HL-60 (cell line): ENCODE results near the gene PABPC1L.

Experiments
- GABPA ChIP-seq: IDR thresholded peaks from 2 replicates; pipeline ENCODE4 v1.6.1; 2012; ENCODE audit warnings: low read depth
- POLR2AphosphoS5 ChIP-seq: IDR thresholded peaks from 2 replicates; pipeline ENCODE4 v1.6.1; 2012; ENCODE audit warnings: low read depth
- TF ChIP-seq, protein P1 (sequence below): IDR thresholded peaks from one replicate; pipeline ENCODE4 v1.5.1; 2011; ENCODE audit warnings: low read length, control low read depth, inconsistent platforms; ENCODE audit not compliant: insufficient read depth

DNA sequence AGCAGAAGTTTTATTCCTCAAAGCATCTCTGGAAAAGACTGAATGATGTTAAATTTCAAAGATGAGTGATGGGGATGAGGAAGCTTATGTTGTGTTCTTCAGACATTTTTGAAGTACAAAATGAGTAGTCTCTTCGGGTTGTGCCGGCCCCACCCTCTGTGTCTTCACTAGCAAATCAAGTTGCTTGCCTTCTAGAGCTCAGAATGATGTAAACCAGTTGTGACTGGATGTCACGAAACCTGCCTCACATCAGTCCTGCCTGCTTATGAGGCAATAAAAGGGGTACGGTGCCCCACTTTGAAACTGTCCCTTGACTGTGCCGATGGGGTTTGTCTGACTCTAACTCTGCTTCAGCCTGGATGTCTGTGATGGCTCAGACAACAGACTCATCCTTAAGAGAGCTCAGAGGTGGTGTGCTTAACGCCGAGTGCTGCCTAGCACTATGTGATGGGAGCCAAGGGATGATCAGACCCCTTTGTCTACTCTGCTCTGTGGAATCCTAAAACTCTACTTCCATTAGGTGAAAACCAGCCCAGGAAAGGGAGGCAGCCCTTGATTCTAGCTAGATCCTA, 31.3 kb downstream of the PABPC1L start:
- TF ChIP-seq, protein P1, sequence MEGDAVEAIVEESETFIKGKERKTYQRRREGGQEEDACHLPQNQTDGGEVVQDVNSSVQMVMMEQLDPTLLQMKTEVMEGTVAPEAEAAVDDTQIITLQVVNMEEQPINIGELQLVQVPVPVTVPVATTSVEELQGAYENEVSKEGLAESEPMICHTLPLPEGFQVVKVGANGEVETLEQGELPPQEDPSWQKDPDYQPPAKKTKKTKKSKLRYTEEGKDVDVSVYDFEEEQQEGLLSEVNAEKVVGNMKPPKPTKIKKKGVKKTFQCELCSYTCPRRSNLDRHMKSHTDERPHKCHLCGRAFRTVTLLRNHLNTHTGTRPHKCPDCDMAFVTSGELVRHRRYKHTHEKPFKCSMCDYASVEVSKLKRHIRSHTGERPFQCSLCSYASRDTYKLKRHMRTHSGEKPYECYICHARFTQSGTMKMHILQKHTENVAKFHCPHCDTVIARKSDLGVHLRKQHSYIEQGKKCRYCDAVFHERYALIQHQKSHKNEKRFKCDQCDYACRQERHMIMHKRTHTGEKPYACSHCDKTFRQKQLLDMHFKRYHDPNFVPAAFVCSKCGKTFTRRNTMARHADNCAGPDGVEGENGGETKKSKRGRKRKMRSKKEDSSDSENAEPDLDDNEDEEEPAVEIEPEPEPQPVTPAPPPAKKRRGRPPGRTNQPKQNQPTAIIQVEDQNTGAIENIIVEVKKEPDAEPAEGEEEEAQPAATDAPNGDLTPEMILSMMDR = no peak
- TF ChIP-seq POLR2AphosphoS5 (no peak; the same call in 1 of the 2 replicates), GABPA (no peak)
